A549 (cell line): ENCODE data around the gene MTFMT.

ENCODE experiments used
- BCL3 ChIP-seq: fragments of >200 bp; sonication (Bioruptor Twin); formaldehyde crosslinking; IDR thresholded peaks from 3 replicates; pipeline ENCODE4 v1.6.1; 2016
- CHD4 ChIP-seq: fragments of 200-600 bp; sonication (generic); IDR thresholded peaks from 2 replicates; pipeline ENCODE4 v1.6.1; 2016; ENCODE audit warnings: antibody characterized with exemption, mild to moderate bottlenecking, borderline replicate concordance
- CTCF ChIP-seq: fragments of >200 bp; sonication (Bioruptor Twin); formaldehyde crosslinking; IDR thresholded peaks from 3 replicates; pipeline ENCODE4 v1.5.1; 2016
- EP300 ChIP-seq, 2 experiments: fragments of >200 bp; sonication (Bioruptor Twin); formaldehyde crosslinking; IDR thresholded peaks; 2 replicates in 1 of 2; 3 replicates in 1 of 2; pipeline ENCODE4 v1.6.1; 2016 to 2017
- MAFK ChIP-seq: fragments of 450-650 bp; IDR thresholded peaks from 2 replicates; pipeline ENCODE4 v1.6.1; 2014; ENCODE audit not compliant: partially characterized antibody
- MAX ChIP-seq: IDR thresholded peaks from 2 replicates; pipeline ENCODE4 v1.6.1; 2012
- NFE2L2 ChIP-seq: fragments of 150-350 bp; conservative IDR thresholded peaks from 2 replicates; pipeline ENCODE4 v1.6.1; 2014; ENCODE audit warnings: low read length
- PHF8 ChIP-seq: fragments of 200-600 bp; sonication (generic); IDR thresholded peaks from 2 replicates; pipeline ENCODE4 v1.6.1; 2016; ENCODE audit warnings: low read depth, mild to moderate bottlenecking, antibody characterized with exemption, moderate library complexity, borderline replicate concordance
- POLR2A ChIP-seq: IDR thresholded peaks from 2 replicates; pipeline ENCODE4 v1.6.1; 2012; ENCODE audit warnings: mild to moderate bottlenecking, low read length
- RAD21 ChIP-seq, 2 experiments: fragments of >200 bp in 1 of 2; sonication (Bioruptor Twin) in 1 of 2; formaldehyde crosslinking in 1 of 2; IDR thresholded peaks in 1 of 2; conservative IDR thresholded peaks in 1 of 2; 2 replicates in 1 of 2; 3 replicates in 1 of 2; pipeline ENCODE4 v1.6.1; 2012 to 2018; ENCODE audit warnings: inconsistent platforms in 1 of 2
- REST ChIP-seq: fragments of 200-600 bp; sonication (generic); IDR thresholded peaks from 2 replicates; pipeline ENCODE4 v1.6.1; 2016; ENCODE audit warnings: antibody characterized with exemption, mild to moderate bottlenecking, moderate library complexity
- USF2 ChIP-seq: fragments of 450-650 bp; IDR thresholded peaks from 2 replicates; pipeline ENCODE4 v1.6.1; 2014; ENCODE audit warnings: antibody characterized with exemption
- ZSCAN20 ChIP-seq: fragments of 250-450 bp; sonication (Bioruptor Pico); IDR thresholded peaks from 2 replicates; pipeline ENCODE4 v1.8.0; 2022; ENCODE audit warnings: mild to moderate bottlenecking, moderate library complexity

- TF ChIP-seq ZSCAN20 (no peak), POLR2A (no peak), RAD21 (conservative IDR thresholded peaks at IDR 0.05 in 1 of 2, IDR thresholded peaks at IDR 0.05 in 1 of 2) (no peak), PHF8 (no peak), CHD4 (no peak), MAX (no peak), USF2 (no peak), CTCF (no peak), NFE2L2 (no peak), REST (no peak), EP300 (IDR thresholded peaks at IDR 0.05) (no peak), MAFK (no peak), BCL3 (no peak)
These were observed 333 bp upstream of the MTFMT start for GRCh38 chr15:65029736-65030208.
